Effector memory CD4-positive, alpha-beta T cell (primary cell): ENCODE data around the gene IDE.

ENCODE experiments used
- DNase-seq, 3 donors: peaks; one replicate each; pipeline ENCODE4 v3.0.0-alpha.2; 2020
- H3K27ac ChIP-seq: 2 replicates; pipeline ENCODE4 v1.7.0; 2013; ENCODE audit warnings: mild to moderate bottlenecking, low read length, moderate library complexity; ENCODE audit not compliant: insufficient read depth, poor library complexity, severe bottlenecking
- H3K27me3 ChIP-seq: replicated peaks from 2 replicates; pipeline ENCODE4 v1.7.0; 2013; ENCODE audit warnings: mild to moderate bottlenecking, low read length; ENCODE audit not compliant: insufficient read depth, control insufficient read depth, poor library complexity, severe bottlenecking
- H3K36me3 ChIP-seq: 2 replicates; pipeline ENCODE4 v1.7.0; 2013; ENCODE audit warnings: mild to moderate bottlenecking, low read length, moderate library complexity; ENCODE audit not compliant: control insufficient read depth, insufficient read depth
- H3K4me1 ChIP-seq: 2 replicates; pipeline ENCODE4 v1.7.0; 2013; ENCODE audit warnings: low read length, mild to moderate bottlenecking; ENCODE audit not compliant: control insufficient read depth, insufficient read depth, poor library complexity, severe bottlenecking
- H3K4me3 ChIP-seq: 2 replicates; pipeline ENCODE4 v1.7.0; 2013; ENCODE audit warnings: low read length, low read depth, mild to moderate bottlenecking; ENCODE audit not compliant: insufficient read depth, poor library complexity, severe bottlenecking
- H3K9me3 ChIP-seq: 2 replicates; pipeline ENCODE4 v1.7.0; 2013; ENCODE audit warnings: mild to moderate bottlenecking, low read length, moderate library complexity; ENCODE audit not compliant: control insufficient read depth

Gene IDE

GRCh38 chr10:92567952-92568600, 5.8 kb downstream of the IDE start:
- H3K27ac ChIP-seq = no peak overlapping the region
- DNase-seq = no peak

DNA sequence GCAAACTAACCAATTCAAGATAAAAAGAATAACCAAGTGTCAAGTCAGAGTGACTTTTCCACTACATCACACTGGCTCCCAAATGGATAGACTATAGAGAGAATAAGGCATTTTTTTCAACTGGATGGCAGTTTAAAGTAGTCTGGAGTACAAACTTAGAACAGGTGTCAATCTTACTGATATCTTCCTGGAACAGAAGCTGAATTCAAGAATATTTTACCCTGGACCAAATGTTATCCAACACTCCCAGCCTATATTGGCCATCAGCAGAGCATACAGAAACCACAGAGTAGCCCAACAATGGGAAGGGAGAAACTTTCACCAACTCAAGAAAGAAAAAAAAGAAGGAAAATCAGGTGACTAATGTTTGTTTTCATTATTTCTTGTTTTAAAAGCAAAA, 11.5 kb downstream of the IDE start:
- DNase-seq = no peak
- Histone ChIP-seq H3K9me3 (no peaks in the 10 kb centered on the region), H3K27ac (no peak overlapping the region), H3K4me1 (no peaks in the 10 kb centered on the region), H3K27me3 (no peaks in the 10 kb centered on the region), H3K36me3 (peaks cover 12% of the 10 kb centered on the region), H3K4me3 (no peak overlapping the region)

More at GRCh38 chr10:92567952-92568600, 5.8 kb downstream of the IDE start:
- no peaks in the 10 kb centered on the region for H3K36me3 ChIP-seq
- H3K9me3 ChIP-seq = no peaks in the 10 kb centered on the region
- no peak overlapping the region for H3K4me3 ChIP-seq
- no peaks in the 10 kb centered on the region for H3K27me3 ChIP-seq
- peaks cover 3% of the 10 kb centered on the region for H3K4me1 ChIP-seq

DNA sequence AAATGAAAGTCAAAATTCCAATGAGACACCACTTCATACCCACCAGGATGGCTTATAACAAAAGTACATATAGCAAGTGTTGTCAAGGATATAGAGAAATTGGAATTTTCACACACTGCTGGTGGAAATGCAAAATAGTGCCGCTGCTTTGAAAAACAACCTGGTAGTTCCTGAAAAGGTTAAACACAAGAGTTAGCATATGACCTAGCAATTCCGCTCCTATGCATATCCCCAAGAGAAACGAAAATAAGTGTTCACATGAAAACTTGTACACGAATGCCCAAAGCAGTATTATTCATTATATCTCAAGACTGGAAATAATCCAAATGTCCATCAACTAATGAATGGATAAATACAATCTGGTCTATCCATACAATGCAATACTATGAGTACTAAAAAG, 14.8 kb downstream of the IDE start:
- Histone ChIP-seq H3K4me1 (no peaks in the 10 kb centered on the region), H3K4me3 (no peak overlapping the region), H3K9me3 (peaks cover 1% of the 10 kb centered on the region), H3K27me3 (no peaks in the 10 kb centered on the region), H3K27ac (no peak overlapping the region), H3K36me3 (peaks cover 18% of the 10 kb centered on the region)
- no peak for DNase-seq

GRCh38 chr10:92553959-92554358, 19.9 kb downstream of the IDE start:
- H3K36me3 ChIP-seq = peaks cover 11% of the 10 kb centered on the region
- H3K27me3 ChIP-seq = no peaks in the 10 kb centered on the region
- no peak overlapping the region for H3K27ac ChIP-seq

GRCh38 chr10:92552310-92552709, 21.6 kb downstream of the IDE start:
- no peaks in the 10 kb centered on the region for H3K27me3 ChIP-seq
- H3K36me3 ChIP-seq = peaks cover 10% of the 10 kb centered on the region
- H3K9me3 ChIP-seq = peaks cover 4% of the 10 kb centered on the region
- H3K4me3 ChIP-seq = no peak overlapping the region
- no peak for DNase-seq
- H3K27ac ChIP-seq = no peak overlapping the region
- no peaks in the 10 kb centered on the region for H3K4me1 ChIP-seq

More at GRCh38 chr10:92553959-92554358, 19.9 kb downstream of the IDE start:
- no peak for DNase-seq
- H3K9me3 ChIP-seq = peaks cover 4% of the 10 kb centered on the region
- no peaks in the 10 kb centered on the region for H3K4me1 ChIP-seq
- no peak overlapping the region for H3K4me3 ChIP-seq

- H3K4me1 ChIP-seq = no peaks in the 10 kb centered on the region
- H3K36me3 ChIP-seq = peaks cover 10% of the 10 kb centered on the region
- H3K27me3 ChIP-seq = no peaks in the 10 kb centered on the region
These were observed 23.0 kb downstream of the IDE start for GRCh38 chr10:92550924-92551323.

GRCh38 chr10:92547676-92548075, 26.2 kb downstream of the IDE start:
- no peak for DNase-seq
- no peaks in the 10 kb centered on the region for H3K9me3 ChIP-seq
- no peaks in the 10 kb centered on the region for H3K4me1 ChIP-seq
- no peak overlapping the region for H3K27ac ChIP-seq
- H3K4me3 ChIP-seq = no peak overlapping the region
- H3K27me3 ChIP-seq = no peaks in the 10 kb centered on the region
- peaks cover 4% of the 10 kb centered on the region for H3K36me3 ChIP-seq

More at GRCh38 chr10:92550924-92551323, 23.0 kb downstream of the IDE start:
- Histone ChIP-seq H3K27ac (no peak overlapping the region), H3K4me3 (no peak overlapping the region), H3K9me3 (peaks cover 4% of the 10 kb centered on the region)
- no peak for DNase-seq

GRCh38 chr10:92545556-92545955, 28.3 kb downstream of the IDE start:
- H3K27ac ChIP-seq = no peak overlapping the region
- H3K36me3 ChIP-seq = peaks cover 4% of the 10 kb centered on the region
- H3K9me3 ChIP-seq = no peaks in the 10 kb centered on the region
- DNase-seq = no peak
- no peaks in the 10 kb centered on the region for H3K27me3 ChIP-seq
- no peaks in the 10 kb centered on the region for H3K4me1 ChIP-seq
- H3K4me3 ChIP-seq = no peak overlapping the region

DNA sequence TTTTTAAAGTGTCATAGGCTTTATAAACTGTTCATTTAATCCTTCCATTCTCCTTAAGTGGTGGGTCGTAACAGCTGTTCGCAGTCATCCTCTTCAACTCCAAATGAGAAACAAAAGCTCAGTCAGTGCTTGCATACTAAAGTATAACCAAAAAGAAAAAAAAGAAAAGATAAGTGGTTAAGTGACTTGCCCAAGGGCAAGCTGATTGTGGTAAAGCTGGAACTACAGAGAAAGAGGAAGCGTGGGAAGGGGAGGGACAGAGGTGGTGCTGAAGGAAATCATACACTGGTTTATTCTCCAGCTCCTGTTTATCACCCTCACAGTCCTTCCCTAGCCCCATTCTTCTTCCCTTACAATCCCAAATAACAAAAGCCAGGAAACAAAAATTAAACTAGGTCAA, 29.6 kb downstream of the IDE start:
- no peak for DNase-seq
- Histone ChIP-seq H3K4me3 (no peak overlapping the region), H3K9me3 (no peaks in the 10 kb centered on the region), H3K4me1 (no peaks in the 10 kb centered on the region), H3K27ac (no peak overlapping the region), H3K36me3 (peaks cover 4% of the 10 kb centered on the region), H3K27me3 (no peaks in the 10 kb centered on the region)

- Histone ChIP-seq H3K36me3 (peaks cover under 1% of the 10 kb centered on the region), H3K27ac (no peak overlapping the region), H3K27me3 (no peaks in the 10 kb centered on the region), H3K9me3 (no peaks in the 10 kb centered on the region), H3K4me3 (no peak overlapping the region), H3K4me1 (no peaks in the 10 kb centered on the region)
- no peak for DNase-seq
These were observed 31.4 kb downstream of the IDE start for GRCh38 chr10:92542458-92542857.
